Esophagus squamous epithelium (tissue), 4 donors: ENCODE data around the gene BANF2.

Source experiments
- CTCF ChIP-seq, 6 experiments: fragments of 450-650 bp in 4 of 6; fragments of 200-600 bp in 2 of 6; sonication (generic) in 2 of 6; IDR thresholded peaks; one replicate each; pipeline ENCODE4 v1.5.1; 2016 to 2019; ENCODE audit warnings: antibody characterized with exemption in 6 of 6, mild to moderate bottlenecking in 4 of 6, moderate library complexity in 4 of 6
- POLR2A ChIP-seq, 4 donors: fragments of 450-650 bp; IDR thresholded peaks; one replicate each; pipeline ENCODE4 v1.6.1; 2017; ENCODE audit warnings: antibody characterized with exemption in 4 of 4, mild to moderate bottlenecking in 4 of 4, moderate library complexity in 3 of 4

DNA sequence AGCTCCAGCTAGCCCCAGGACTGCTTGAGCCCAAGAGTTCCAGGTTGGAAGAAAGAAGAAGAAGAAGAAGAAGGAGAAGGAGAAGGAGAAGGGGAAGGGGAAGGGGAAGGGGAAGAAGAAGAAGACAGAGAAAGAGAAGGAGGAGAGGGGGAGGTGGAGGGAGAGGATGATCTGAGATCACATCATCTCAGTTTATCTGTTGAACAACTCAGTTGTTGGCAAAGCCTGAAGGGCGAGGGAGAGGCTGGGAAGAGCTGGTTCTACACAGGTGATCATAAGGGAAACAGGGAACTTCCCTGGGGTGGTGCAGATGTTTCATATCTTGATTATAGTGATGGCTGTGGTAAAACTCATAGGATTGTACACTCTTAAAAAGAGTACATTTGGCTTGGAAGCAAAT is 14.6 kb upstream of the BANF2 start:
- TF ChIP-seq CTCF (IDR thresholded peaks at IDR 0.05): no peak
- no peak for TF ChIP-seq POLR2A (IDR thresholded peaks at IDR 0.05)
